GM12865 (cell line): ENCODE data around the gene PCNT.

Source experiments
- DNase-seq: peaks from one replicate; pipeline ENCODE4 v3.0.0; 2010; ENCODE audit warnings: low read depth
- H3K4me3 ChIP-seq: 2 replicates; pipeline ENCODE4 v1.5.1; 2011; ENCODE audit warnings: mild to moderate bottlenecking, low read depth, low read length, control low read depth
- CTCF ChIP-seq: IDR thresholded peaks from 2 replicates; pipeline ENCODE4 v1.5.1; 2011; ENCODE audit warnings: low read length, control low read depth, low read depth, inconsistent platforms; ENCODE audit not compliant: insufficient read depth; ENCODE audit errors: missing control alignments

Gene PCNT

GRCh38 chr21:46411236-46411635 is 87.3 kb downstream of the PCNT start:
- no peak for TF ChIP-seq CTCF

GRCh38 chr21:46411691-46412090 is 87.7 kb downstream of the PCNT start:
- TF ChIP-seq CTCF: no peak
- H3K4me3 ChIP-seq: no peak overlapping the region
- no peak for DNase-seq

More at GRCh38 chr21:46411236-46411635, 87.3 kb downstream of the PCNT start:
- no peak overlapping the region for H3K4me3 ChIP-seq
- no peak for DNase-seq

GRCh38 chr21:46412521-46413364 is 88.8 kb downstream of the PCNT start:
- TF ChIP-seq CTCF: no peak
- H3K4me3 ChIP-seq: no peak overlapping the region
- DNase-seq: no peak

- TF ChIP-seq CTCF: no peak
- no peak overlapping the region for H3K4me3 ChIP-seq
- DNase-seq: no peak
These were observed 89.4 kb downstream of the PCNT start for GRCh38 chr21:46413365-46413696.

GRCh38 chr21:46414965-46415275 is 91.0 kb downstream of the PCNT start:
- DNase-seq: no peak
- no peak for TF ChIP-seq CTCF
- no peak overlapping the region for H3K4me3 ChIP-seq

- no peak overlapping the region for H3K4me3 ChIP-seq
- no peak for TF ChIP-seq CTCF
These were observed 92.6 kb downstream of the PCNT start for GRCh38 chr21:46416551-46416950.

More at GRCh38 chr21:46416551-46416950, 92.6 kb downstream of the PCNT start:
- no peak for DNase-seq
